ENCODE measurements around the gene TICAM1. TPM values are rescaled to one million over a fixed set of nuclear protein-coding genes. Genes with fewer than 3 reads are reported as not detected.
"Not testable (repeated sequence)": the region's sequence is repeated elsewhere in the genome, so short reads cannot be mapped to it uniquely, and the experiment has no call there.

The TICAM1 gene
- total RNA-seq, 1 experiment from 2014 or later, result 0.61 TPM

GRCh38 chr19:4792019-4792865 lies 39.3 kb downstream of the TICAM1 start:
- H3K27ac Mint-ChIP-seq; H3K27me3 Mint-ChIP-seq (ENCODE audit: low read depth); ATAC-seq; POLR2A ChIA-PET; H3K9me3 Mint-ChIP-seq; DNase-seq (ENCODE audit: low spot score): not testable (repeated sequence)
- Mint-ChIP-seq H3K4me1 (peaks cover 14% of the 10 kb centered on the region), H3K36me3 (peaks cover 17% of the 10 kb centered on the region), H3K4me3 (peak overlapping the region; percentile 80)
- CTCF ChIA-PET, result interaction anchor here (0.8 to 3.2 kb wide), 17 partner anchors 8 to 339 kb away, joined by 3 to 150 read pairs (median 7); partner anchors contain the start of genes DPP9 and PLIN5
- TF ChIP-seq FOXP4 (CRISPR knock-in tag; IDR thresholded peaks at IDR 0.05), result peak; percentile 48; the same call in 1 of the 2 replicates
- peak; percentile 49; the same call in 1 of the 2 replicates for TF ChIP-seq IRF1 (CRISPR knock-in tag; IDR thresholded peaks at IDR 0.05)
- TF ChIP-seq CREB1 (CRISPR knock-in tag; IDR thresholded peaks at IDR 0.05), result peak; percentile 6; the same call in 1 of the 2 replicates
- peak; percentile 60; the same call in 1 of the 2 replicates for TF ChIP-seq ESRRA (CRISPR knock-in tag; IDR thresholded peaks at IDR 0.05; ENCODE audit: borderline replicate concordance)
- TF ChIP-seq FOXP1 (CRISPR knock-in tag; IDR thresholded peaks at IDR 0.05; ENCODE audit: borderline replicate concordance), result peak; percentile 69; the same call in 1 of the 2 replicates
- 0 out of 2 replicates have a peak, but pooled peaks have one; percentile 10 for TF ChIP-seq KAT7 (CRISPR knock-in tag; IDR thresholded peaks at IDR 0.05; ENCODE audit: borderline replicate concordance)
- 0 out of 2 replicates have a peak, but pooled peaks have one; percentile 4 for TF ChIP-seq NFE2L1 (CRISPR knock-in tag; IDR thresholded peaks at IDR 0.05)
- 0 out of 2 replicates have a peak, but pooled peaks have one; percentile 35 for TF ChIP-seq MAX (CRISPR knock-in tag; IDR thresholded peaks at IDR 0.05)
- TF ChIP-seq HMGXB4 (CRISPR knock-in tag; IDR thresholded peaks at IDR 0.05), result 0 out of 2 replicates have a peak, but pooled peaks have one; percentile 8

GRCh38 chr19:4791183-4792018 lies 40.1 kb downstream of the TICAM1 start, which contains the start of gene FEM1A:
TSS of gene FEM1A (plus strand) at chr19:4791734. CDS start at chr19:4791855, 121 bp downstream.
- H3K4me1 Mint-ChIP-seq, result peaks cover 14% of the 10 kb centered on the region
- DNase-seq (ENCODE audit: low spot score) (peak; percentile 98), ATAC-seq (peak; percentile 98)
- H3K4me3 Mint-ChIP-seq, result peak within 1 kb of the TSS; percentile 80
- no peaks in the 10 kb centered on the region for H3K27me3 Mint-ChIP-seq (ENCODE audit: low read depth)
- no peak within 1 kb of the TSS; the same call in 1 of the 2 replicates for H3K27ac Mint-ChIP-seq
- ChIA-PET POLR2A (interaction anchor here (0.9 to 1.2 kb wide), 3 partner anchors 22 to 59 kb away, joined by 3 to 6 read pairs (median 3); no protein-coding TSS in a partner anchor), CTCF (interaction anchor here (0.6 to 3.2 kb wide), 56 partner anchors 9 to 561 kb away, joined by 3 to 150 read pairs (median 5); partner anchors contain the start of genes DPP9, KDM4B, PLIN3 and PLIN5)
- H3K36me3 Mint-ChIP-seq, result peaks cover 12% of the 10 kb centered on the region
- H3K9me3 Mint-ChIP-seq, result no peaks in the 10 kb centered on the region
- TF ChIP-seq USF1 (CRISPR knock-in tag; IDR thresholded peaks at IDR 0.05) (peak; percentile 69; the same call in 1 of the 2 replicates), ZSCAN18 (CRISPR knock-in tag; IDR thresholded peaks at IDR 0.05) (peak; percentile 67), FOXP4 (CRISPR knock-in tag; IDR thresholded peaks at IDR 0.05) (peak; percentile 30; the same call in 1 of the 2 replicates), GRHL2 (CRISPR knock-in tag; IDR thresholded peaks at IDR 0.05; ENCODE audit: insufficient replicate concordance, severe bottlenecking) (no peak), ZBTB43 (CRISPR knock-in tag; IDR thresholded peaks at IDR 0.05) (0 out of 2 replicates have a peak, but pooled peaks have one; percentile 52), CREM (CRISPR knock-in tag; IDR thresholded peaks at IDR 0.05) (peak; percentile 93), NFE2L1 (CRISPR knock-in tag; IDR thresholded peaks at IDR 0.05) (0 out of 2 replicates have a peak, but pooled peaks have one; percentile 1), CTCF (IDR thresholded peaks at IDR 0.05) (peak; percentile 95)
